K562 (cell line): Measurements from ENCODE around the gene ZNF121. TPM values are rescaled to one million over a fixed set of nuclear protein-coding genes. Genes with fewer than 3 reads are reported as not detected.

Source experiments
- EP400 ChIP-seq: fragments of 450-650 bp; IDR thresholded peaks from 2 replicates; pipeline ENCODE4 v1.6.1; 2017; ENCODE audit warnings: antibody characterized with exemption, mild to moderate bottlenecking, moderate library complexity
- polyA plus RNA-seq, 8 experiments: library from polyadenylated mRNA; depleted of rRNA in 4 of 8; stranded (reverse) in 5 of 8; unstranded in 3 of 8; fragments of >200 nt; fragmentation: Nextera tagmentation in 2 of 8; fragmentation: Illumina TruSeq in 1 of 8; extraction: Ambion mirVana in 2 of 8; extraction: Trizol in 1 of 8; gene quantifications; 2 replicates each; pipeline versions ENCODE4 v1.2.1 to v1.2.3, GENCODE V29; 2011 to 2014; ENCODE audit warnings: inconsistent platforms in 1 of 8, missing spikeins in 1 of 8
- total RNA-seq, 7 experiments: library from RNA; depleted of rRNA in 6 of 7; stranded (reverse); fragments of >200 nt in 6 of 7; fragmentation: Illumina TruSeq in 2 of 7; extraction: Trizol in 2 of 7; gene quantifications; 2 replicates each; pipeline versions ENCODE4 v1.2.1 to v1.2.3, GENCODE V29; 2011 to 2021; ENCODE audit warnings: low replicate concordance in 1 of 7
- TF ChIP-seq, protein P1 (sequence below): fragments of 200-600 bp; sonication (generic); IDR thresholded peaks from one replicate; pipeline ENCODE4 v1.6.1; 2012; ENCODE audit warnings: mild to moderate bottlenecking, low read depth, low read length, inconsistent platforms

Gene ZNF121
- total and polyA plus RNA-seq, 9 of the 15 experiments (the other 6 are each of a cell fraction or from before 2014, with no cell fraction given): 14.6 to 115 (median 33.4) TPM

DNA sequence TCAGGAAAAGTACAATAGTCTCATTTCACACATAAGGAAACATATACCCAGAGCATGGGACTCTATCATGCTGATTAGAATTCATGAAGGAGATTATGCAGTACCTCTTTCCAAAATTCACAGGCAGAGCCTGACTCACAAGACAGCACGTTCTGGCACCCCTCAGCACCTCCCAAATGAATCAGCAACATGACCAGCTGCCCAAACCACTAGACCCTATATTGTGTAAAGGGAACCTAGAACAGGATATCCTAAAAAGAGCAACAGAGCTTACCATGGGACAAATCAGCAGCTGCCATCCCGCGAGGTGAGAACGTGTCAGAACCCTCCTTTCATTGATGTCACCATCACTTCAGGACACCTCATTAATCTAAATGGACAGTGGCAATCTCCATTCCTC, 48.4 kb downstream of the ZNF121 start (continued):
- TF ChIP-seq, protein P1, sequence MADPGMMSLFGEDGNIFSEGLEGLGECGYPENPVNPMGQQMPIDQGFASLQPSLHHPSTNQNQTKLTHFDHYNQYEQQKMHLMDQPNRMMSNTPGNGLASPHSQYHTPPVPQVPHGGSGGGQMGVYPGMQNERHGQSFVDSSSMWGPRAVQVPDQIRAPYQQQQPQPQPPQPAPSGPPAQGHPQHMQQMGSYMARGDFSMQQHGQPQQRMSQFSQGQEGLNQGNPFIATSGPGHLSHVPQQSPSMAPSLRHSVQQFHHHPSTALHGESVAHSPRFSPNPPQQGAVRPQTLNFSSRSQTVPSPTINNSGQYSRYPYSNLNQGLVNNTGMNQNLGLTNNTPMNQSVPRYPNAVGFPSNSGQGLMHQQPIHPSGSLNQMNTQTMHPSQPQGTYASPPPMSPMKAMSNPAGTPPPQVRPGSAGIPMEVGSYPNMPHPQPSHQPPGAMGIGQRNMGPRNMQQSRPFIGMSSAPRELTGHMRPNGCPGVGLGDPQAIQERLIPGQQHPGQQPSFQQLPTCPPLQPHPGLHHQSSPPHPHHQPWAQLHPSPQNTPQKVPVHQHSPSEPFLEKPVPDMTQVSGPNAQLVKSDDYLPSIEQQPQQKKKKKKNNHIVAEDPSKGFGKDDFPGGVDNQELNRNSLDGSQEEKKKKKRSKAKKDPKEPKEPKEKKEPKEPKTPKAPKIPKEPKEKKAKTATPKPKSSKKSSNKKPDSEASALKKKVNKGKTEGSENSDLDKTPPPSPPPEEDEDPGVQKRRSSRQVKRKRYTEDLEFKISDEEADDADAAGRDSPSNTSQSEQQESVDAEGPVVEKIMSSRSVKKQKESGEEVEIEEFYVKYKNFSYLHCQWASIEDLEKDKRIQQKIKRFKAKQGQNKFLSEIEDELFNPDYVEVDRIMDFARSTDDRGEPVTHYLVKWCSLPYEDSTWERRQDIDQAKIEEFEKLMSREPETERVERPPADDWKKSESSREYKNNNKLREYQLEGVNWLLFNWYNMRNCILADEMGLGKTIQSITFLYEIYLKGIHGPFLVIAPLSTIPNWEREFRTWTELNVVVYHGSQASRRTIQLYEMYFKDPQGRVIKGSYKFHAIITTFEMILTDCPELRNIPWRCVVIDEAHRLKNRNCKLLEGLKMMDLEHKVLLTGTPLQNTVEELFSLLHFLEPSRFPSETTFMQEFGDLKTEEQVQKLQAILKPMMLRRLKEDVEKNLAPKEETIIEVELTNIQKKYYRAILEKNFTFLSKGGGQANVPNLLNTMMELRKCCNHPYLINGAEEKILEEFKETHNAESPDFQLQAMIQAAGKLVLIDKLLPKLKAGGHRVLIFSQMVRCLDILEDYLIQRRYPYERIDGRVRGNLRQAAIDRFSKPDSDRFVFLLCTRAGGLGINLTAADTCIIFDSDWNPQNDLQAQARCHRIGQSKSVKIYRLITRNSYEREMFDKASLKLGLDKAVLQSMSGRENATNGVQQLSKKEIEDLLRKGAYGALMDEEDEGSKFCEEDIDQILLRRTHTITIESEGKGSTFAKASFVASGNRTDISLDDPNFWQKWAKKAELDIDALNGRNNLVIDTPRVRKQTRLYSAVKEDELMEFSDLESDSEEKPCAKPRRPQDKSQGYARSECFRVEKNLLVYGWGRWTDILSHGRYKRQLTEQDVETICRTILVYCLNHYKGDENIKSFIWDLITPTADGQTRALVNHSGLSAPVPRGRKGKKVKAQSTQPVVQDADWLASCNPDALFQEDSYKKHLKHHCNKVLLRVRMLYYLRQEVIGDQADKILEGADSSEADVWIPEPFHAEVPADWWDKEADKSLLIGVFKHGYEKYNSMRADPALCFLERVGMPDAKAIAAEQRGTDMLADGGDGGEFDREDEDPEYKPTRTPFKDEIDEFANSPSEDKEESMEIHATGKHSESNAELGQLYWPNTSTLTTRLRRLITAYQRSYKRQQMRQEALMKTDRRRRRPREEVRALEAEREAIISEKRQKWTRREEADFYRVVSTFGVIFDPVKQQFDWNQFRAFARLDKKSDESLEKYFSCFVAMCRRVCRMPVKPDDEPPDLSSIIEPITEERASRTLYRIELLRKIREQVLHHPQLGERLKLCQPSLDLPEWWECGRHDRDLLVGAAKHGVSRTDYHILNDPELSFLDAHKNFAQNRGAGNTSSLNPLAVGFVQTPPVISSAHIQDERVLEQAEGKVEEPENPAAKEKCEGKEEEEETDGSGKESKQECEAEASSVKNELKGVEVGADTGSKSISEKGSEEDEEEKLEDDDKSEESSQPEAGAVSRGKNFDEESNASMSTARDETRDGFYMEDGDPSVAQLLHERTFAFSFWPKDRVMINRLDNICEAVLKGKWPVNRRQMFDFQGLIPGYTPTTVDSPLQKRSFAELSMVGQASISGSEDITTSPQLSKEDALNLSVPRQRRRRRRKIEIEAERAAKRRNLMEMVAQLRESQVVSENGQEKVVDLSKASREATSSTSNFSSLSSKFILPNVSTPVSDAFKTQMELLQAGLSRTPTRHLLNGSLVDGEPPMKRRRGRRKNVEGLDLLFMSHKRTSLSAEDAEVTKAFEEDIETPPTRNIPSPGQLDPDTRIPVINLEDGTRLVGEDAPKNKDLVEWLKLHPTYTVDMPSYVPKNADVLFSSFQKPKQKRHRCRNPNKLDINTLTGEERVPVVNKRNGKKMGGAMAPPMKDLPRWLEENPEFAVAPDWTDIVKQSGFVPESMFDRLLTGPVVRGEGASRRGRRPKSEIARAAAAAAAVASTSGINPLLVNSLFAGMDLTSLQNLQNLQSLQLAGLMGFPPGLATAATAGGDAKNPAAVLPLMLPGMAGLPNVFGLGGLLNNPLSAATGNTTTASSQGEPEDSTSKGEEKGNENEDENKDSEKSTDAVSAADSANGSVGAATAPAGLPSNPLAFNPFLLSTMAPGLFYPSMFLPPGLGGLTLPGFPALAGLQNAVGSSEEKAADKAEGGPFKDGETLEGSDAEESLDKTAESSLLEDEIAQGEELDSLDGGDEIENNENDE: no peak
- no peak for TF ChIP-seq EP400
- TF ChIP-seq, all 486 proteins: peak for 0
